GDM1 (cell line): Measurements from ENCODE around the gene PRR23E.

Experiments used
- DNase-seq: peaks from one replicate; lab custom pipeline; 2025; lab: John Stamatoyannopoulos, UW

The PRR23E gene

GRCh38 chr3:127165036-127165435 is 27.9 kb upstream of the PRR23E start:
- no peak for DNase-seq

DNA sequence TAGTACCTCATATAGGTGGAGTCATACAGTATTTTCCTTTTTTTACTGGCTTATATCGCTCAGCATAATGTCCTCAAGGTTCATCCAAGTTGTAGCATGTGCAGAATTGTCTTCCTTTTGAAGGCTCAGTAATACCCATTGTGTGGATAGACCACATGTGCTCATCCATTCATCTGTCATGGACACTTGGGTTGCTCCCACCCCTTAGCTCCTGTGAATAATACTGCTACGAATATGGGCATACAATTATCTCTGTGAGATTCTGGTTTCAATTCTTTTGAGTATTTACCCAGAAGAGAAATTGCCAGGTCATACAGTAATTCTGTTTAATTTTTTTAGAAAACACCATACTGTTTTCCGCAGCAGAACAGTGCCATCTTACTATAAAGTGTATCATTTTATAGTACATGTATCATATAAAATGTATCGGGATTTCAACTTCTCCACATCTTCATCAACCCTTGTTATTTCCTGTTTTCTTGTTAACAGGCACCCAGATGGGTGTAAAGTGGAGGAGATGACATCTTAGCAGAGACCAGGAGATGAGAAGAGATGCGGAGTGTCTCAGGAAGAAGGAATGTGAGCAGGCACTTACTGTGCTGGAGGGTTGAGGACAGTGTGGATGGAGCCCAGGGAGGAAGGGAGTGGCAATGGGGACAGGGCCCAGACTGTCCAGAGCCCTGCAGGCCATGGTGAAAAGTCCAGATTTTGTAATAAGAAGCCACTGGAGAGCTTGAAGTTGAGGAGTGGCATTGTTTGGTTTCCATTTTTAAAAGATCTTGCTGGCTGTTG is 27.0 kb upstream of the PRR23E start:
- no peak for DNase-seq

DNA sequence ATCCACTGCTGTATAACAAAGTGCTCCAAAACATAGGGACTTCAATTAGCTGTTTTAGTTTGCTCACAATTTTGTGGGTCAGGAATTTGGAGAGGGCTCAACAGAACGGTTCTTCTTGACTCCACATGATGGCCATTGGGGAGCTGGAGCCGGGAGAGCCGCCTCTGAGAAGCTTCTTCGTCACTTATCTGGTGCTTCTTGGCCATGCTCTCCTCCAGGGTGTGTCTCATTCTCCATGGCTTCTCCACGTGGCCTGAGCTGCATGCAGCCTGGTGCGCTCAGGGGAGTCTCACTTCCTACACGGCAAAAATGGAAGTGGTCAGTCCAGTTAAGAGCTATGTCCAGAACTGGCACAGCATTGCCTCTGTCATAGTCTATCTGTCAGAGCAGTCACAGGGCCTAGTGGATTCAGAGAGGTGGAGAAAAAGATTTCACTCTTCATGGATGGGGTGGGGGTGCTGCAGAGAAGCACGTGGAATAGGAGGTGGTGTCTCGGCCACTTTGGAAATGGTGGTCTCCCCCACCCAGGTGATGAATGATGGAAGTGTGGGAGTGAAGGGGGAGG is 26.3 kb upstream of the PRR23E start:
- DNase-seq, result no peak

DNA sequence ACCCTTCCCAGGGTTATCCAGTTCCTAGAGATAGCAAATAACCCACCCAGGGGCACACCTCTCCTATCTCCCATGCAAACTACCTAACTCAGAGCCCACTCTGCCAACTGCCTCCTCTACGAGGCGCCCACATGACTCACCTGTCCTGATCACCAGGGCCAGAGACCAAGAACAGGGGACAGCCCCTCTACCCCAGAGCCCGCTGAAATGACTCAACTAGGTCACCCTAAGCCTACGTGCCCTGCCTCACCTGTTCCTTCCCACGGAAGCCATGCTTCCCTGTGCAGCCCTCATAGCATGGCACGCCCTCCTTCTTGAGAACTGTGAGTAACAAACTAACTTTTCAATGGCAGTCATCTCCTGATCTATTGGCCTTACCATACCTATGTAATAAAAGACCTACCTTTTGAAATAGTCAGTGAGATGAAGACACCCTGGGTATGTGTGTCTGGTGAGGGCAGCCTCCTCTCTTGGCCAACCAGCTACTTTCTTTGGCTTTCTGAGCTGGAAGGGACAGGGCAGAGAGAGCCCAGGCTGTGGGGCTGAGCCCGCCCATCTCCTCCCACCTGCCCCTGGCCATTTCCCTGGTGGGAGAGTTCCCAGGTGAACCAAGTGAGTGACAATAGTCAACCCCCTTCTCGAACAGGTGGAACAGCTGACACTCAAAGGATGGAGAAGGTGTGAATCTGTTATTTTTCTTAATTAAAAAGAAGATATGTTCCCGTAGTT is 25.5 kb upstream of the PRR23E start:
- DNase-seq, result no peak

- no peak for DNase-seq
Measured at GRCh38 chr3:127168271-127168670, 24.7 kb upstream of the PRR23E start.

GRCh38 chr3:127170814-127171213 is 22.1 kb upstream of the PRR23E start:
- DNase-seq, result no peak

DNA sequence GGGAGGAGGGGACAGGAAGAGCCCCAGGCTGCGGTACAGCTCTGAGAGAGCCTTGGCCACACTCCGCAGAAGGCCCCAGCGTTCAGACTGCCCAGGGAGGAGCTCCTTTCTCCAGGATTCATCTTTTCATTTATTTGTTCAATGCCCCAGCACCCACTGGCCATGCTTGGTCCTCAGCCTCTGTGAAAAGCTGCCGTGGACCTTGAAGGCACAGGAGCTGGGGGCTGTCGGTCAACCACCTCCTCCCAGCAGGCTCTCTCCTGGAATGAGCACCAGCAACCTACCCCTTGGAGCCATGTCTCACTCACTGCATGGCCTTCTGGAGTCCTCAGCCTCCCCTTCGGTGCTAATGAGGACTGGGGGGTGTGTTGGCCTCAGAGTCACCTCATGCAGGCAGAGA is 21.6 kb upstream of the PRR23E start:
- no peak for DNase-seq

GRCh38 chr3:127171721-127172120 is 21.2 kb upstream of the PRR23E start:
- no peak for DNase-seq

DNA sequence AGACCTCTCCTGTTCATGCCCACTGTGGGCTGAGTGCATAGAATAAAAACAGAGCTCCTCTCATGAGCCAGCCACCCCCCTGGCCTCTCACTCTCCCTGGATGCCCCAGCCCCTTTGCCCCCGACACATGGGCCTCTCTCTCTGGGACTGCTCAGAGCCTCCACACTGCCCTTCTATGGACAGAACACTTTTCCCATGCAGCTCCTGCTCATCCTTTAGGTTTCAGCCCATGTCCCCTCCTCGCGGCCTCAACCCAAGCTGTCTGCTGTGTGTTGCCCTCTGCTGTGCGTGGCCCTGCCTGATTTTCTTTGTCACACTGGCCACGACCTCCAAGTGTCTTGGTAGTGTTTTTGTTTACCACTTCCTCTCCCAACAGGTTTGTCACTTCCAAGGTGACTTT is 20.7 kb upstream of the PRR23E start:
- DNase-seq, result no peak

GRCh38 chr3:127172781-127173515 is 20.0 kb upstream of the PRR23E start:
- no peak for DNase-seq

DNA sequence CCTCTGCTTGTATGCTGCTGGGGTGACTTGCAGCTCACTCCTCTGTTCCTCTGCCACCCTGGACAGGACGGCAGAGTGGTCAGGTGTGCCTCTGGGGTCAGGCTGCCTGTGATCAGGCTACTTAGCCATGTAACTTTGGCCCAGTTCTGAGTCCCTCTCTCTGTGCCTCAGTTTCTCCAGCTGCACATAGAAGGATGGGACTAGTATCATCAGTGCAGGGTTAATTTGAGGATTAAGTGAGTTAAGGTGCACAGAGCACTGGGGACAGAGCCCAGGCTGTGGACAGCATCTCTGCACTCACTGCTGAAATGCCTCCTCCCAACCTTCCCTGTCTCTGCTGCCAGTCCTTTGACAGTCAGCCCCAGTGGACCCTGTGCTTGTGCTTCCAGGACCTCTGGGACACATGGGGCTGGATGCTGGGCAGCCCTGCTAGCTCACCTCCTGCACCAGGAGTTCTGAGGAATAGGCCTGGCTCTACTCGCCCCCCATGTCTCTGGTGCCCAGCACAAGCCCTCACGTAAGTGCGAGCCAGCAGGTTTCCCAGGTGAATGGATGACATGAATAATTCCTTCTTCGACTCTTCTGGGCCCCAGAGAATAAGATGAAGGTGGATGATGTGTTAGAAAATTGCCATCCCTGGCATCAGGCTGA is 19.3 kb upstream of the PRR23E start:
- DNase-seq, result no peak

DNA sequence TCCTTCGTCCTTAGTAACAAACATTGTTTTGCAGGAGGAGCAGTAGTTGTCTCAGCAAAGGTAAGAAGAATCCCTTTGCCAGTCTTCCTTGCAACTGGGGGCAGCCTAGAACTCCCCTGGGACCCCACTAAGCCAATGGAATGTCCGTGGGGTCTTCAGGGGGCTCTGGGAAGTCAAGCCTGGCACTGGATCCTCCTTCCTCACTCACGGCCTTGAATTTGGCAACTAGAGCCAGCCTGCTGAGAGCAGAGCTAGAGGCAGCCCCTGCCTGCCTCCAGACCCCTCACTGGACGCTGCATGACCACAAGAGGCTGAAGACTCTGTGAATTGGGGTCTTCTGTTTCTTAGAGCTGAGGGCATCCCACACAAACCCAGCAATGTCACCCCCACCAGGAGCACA is 18.6 kb upstream of the PRR23E start:
- no peak for DNase-seq

GRCh38 chr3:127174715-127175140 is 18.2 kb upstream of the PRR23E start:
- DNase-seq, result no peak

DNA sequence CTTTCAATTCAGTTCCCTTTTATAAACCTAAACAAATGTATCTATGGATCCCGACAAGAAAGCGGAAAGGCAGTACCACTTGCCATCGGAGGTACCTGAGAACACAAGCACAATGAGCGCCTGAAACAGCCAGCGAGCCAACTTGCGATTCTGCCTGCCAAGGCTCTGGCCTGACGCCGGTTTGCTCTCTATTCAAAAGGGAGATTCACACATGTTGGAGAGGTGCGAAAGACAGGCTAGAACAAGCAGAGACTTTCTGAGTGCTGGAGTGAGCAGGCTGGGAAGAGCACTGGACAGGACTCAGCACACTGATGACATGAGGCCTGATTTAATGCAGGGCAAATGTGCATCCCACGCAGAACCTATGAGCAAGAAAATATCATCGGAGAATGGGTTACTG is 17.7 kb upstream of the PRR23E start:
- DNase-seq, result no peak

GRCh38 chr3:127177226-127177625 is 15.7 kb upstream of the PRR23E start:
- DNase-seq, result no peak

DNA sequence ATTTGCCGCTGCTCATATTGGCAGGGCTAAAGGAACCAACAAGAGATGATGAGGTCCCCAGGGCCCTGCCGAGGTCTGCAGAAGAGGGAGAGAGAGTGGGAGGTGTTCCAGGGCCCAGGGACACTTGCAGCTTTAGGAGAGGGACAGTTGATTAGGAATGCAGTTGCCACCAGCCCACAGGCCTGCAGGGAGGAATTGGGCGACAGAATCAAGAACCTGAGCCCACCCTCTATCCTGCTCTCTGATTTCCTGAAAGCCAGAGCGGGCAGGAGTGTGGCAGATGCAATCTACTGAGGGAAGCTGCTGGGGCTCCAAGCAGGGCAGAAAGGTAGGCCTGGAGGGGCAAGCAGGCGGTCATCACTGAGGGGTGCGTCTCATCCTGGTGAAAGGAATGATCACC is 12.1 kb upstream of the PRR23E start:
- no peak for DNase-seq

DNA sequence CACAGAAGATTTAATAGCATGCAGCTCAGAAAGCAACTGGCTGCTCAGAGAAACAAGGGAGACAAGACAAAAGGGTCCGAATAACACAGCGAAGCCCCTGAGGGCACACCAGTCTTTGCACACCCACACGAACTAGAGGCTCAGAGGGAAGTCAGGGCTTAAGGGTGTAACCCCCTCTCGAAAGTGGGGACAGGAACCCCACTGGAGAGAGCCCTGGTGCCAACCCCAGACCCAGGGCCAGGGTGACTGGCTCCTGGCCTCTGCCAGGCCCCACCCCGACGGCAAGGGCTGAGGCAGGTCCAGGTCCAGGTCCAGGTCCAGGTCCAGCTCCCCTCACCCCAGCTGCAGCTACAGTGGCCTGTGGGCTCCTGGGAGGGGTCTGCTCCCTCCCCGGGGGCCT is 10.5 kb upstream of the PRR23E start:
- DNase-seq, result no peak

DNA sequence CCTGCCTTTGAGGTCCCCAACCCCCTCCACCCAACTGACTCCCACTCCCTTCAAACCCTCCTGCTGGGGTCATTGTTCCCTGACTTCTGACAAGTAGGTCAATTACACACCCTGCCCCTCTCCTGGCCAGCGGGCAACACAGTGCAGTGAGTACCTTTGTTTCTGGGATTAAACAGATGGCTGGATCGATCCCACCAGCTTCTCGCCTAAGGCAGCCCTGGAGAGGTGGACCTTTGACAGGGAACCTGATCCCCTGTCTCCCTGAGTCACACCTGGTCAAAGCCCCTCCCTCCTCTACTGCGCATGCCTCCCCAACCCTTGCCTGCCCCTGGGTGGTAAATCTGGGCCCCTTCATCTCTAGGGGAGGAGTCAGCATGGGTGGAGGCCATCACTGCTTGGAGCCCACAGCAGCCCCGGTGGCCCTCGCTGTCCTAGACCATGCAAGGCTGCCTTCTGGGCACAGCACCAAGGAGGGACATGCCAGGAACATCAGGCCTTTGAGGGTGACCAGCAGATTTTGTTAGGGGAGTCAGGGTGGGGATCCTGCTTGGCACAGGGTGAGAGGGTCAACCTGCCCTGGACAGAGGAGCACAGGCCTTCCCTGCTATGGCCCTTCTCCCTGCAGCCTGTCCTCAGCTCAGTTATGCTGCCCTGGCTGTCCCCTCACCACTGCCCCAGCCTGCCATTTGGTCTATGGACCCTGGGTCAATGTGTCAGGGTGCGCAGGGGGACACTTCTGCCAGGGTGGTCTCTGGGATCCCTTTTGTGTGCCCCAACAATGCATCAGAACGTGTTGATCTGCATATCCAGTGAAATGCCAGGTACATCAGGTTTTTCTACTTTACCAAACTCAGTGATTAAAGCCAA is 9.8 kb upstream of the PRR23E start:
- no peak for DNase-seq

GRCh38 chr3:127183931-127184869 is 8.7 kb upstream of the PRR23E start:
- no peak for DNase-seq

DNA sequence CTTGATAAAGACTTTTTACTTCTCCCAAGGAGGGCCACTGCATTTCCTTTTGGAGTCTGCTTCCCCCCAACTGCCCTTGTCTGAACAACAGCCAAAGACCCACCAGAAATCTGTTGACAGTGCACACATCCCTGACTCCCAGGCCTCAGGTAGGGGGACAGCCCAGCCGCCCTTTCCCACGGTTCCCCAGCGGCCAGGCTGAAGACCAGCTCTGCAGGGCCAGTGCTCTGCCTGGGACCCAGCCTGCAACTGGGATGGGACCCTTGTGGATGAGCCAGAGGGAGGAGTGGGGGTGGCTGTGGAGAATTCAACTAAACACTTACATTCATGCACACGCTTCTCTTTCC is 8.1 kb upstream of the PRR23E start:
- DNase-seq, result no peak
